ENCODE results near the gene MEGF8.

The MEGF8 gene

DNA sequence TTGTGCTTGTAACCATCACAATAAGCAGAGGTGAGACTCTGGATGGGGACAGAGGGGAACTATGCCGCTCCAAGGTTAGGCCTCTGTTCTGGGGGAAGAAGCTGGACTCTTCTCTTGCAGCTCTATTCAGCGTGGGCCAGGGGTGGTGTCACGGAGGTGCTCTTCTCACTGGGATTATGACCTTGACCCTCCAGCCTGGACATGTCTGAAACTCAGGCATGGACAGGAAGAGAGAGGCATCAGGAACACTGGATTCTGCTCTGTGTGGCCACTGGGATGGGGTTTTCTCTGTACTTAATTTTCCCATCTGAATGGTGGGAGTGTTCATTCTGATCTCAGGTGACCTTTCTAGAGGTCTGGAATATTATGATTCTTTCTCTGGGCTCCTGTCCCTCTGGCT is 7.6 kb downstream of the MEGF8 start:
- H3K4me1 ChIP-seq (ENCODE audit: control insufficient read depth, low read depth, low read length), result no peaks in the 10 kb centered on the region
- H3K23ac ChIP-seq (ENCODE audit: low read length), result no peak overlapping the region
- no peak overlapping the region for H3K56ac ChIP-seq (ENCODE audit: low read length)
- peaks cover 3% of the 10 kb centered on the region for H3K36me3 ChIP-seq (ENCODE audit: control insufficient read depth, insufficient read depth, low read length)
- no peak overlapping the region for H2AK5ac ChIP-seq (ENCODE audit: low read length)
- no peak overlapping the region for H2BK5ac ChIP-seq (ENCODE audit: low read length)
- H3K27me3 ChIP-seq (ENCODE audit: insufficient read depth, low read length, poor library complexity), result no peaks in the 10 kb centered on the region
- WGBS (ENCODE audit: extremely low coverage, insufficient coverage, low lambda C conversion rate), result no CpG with 5 or more reads among the region's 3 CpGs
- no peak overlapping the region for H3K18ac ChIP-seq (ENCODE audit: low read length)
- H2BK120ac ChIP-seq (ENCODE audit: low read depth, low read length), result no peak overlapping the region
- no peak overlapping the region for H4K8ac ChIP-seq (ENCODE audit: low read depth, low read length)
- H3K27ac ChIP-seq (ENCODE audit: low read depth, low read length), result no peak overlapping the region
- no peak overlapping the region for H3K4me2 ChIP-seq (ENCODE audit: low read length)
- H4K5ac ChIP-seq (ENCODE audit: low read length), result no peak overlapping the region
- no peak overlapping the region for H3K9ac ChIP-seq (ENCODE audit: low read length)
- H3K4me3 ChIP-seq (ENCODE audit: low read length), result no peak overlapping the region
- peaks cover 3% of the 10 kb centered on the region for H3K79me1 ChIP-seq (ENCODE audit: low read length)
- DNase-seq, result no peak
- H3K79me2 ChIP-seq (ENCODE audit: control insufficient read depth, insufficient read depth, low read length), result no peaks in the 10 kb centered on the region
- H3K4ac ChIP-seq (ENCODE audit: low read depth, low read length), result no peak overlapping the region
- H2BK15ac ChIP-seq (replicated peaks; ENCODE audit: low read depth), result no peak overlapping the region

- no peak overlapping the region for H3K9ac ChIP-seq (ENCODE audit: low read length)
- H3K36me3 ChIP-seq (ENCODE audit: control insufficient read depth, insufficient read depth, low read length), result peaks cover 3% of the 10 kb centered on the region
- no peak overlapping the region for H3K4me2 ChIP-seq (ENCODE audit: low read length)
- no peaks in the 10 kb centered on the region for H3K4me1 ChIP-seq (ENCODE audit: control insufficient read depth, low read depth, low read length)
- H3K27ac ChIP-seq (ENCODE audit: low read depth, low read length), result no peak overlapping the region
- DNase-seq, result no peak
- WGBS (ENCODE audit: extremely low coverage, insufficient coverage, low lambda C conversion rate), result no CpG with 5 or more reads among the region's 21 CpGs
- no peak overlapping the region for H3K4me3 ChIP-seq (ENCODE audit: low read length)
- no peak overlapping the region for H2BK5ac ChIP-seq (ENCODE audit: low read length)
- no peak overlapping the region for H4K8ac ChIP-seq (ENCODE audit: low read depth, low read length)
- H3K4ac ChIP-seq (ENCODE audit: low read depth, low read length), result no peak overlapping the region
- no peak overlapping the region for H3K56ac ChIP-seq (ENCODE audit: low read length)
- no peaks in the 10 kb centered on the region for H3K79me2 ChIP-seq (ENCODE audit: control insufficient read depth, insufficient read depth, low read length)
- no peak overlapping the region for H3K23ac ChIP-seq (ENCODE audit: low read length)
- H4K5ac ChIP-seq (ENCODE audit: low read length), result no peak overlapping the region
- H2AK5ac ChIP-seq (ENCODE audit: low read length), result no peak overlapping the region
- no peak overlapping the region for H3K18ac ChIP-seq (ENCODE audit: low read length)
- H2BK120ac ChIP-seq (ENCODE audit: low read depth, low read length), result no peak overlapping the region
- no peaks in the 10 kb centered on the region for H3K27me3 ChIP-seq (ENCODE audit: insufficient read depth, low read length, poor library complexity)
- no peaks in the 10 kb centered on the region for H3K79me1 ChIP-seq (ENCODE audit: low read length)
- H2BK15ac ChIP-seq (replicated peaks; ENCODE audit: low read depth), result no peak overlapping the region
Observed at GRCh38 chr19:42333975-42334696, 8.7 kb downstream of the MEGF8 start.

GRCh38 chr19:42334697-42335373 is 9.4 kb downstream of the MEGF8 start:
- no peak overlapping the region for H3K9ac ChIP-seq (ENCODE audit: low read length)
- no peaks in the 10 kb centered on the region for H3K79me1 ChIP-seq (ENCODE audit: low read length)
- H2BK15ac ChIP-seq (replicated peaks; ENCODE audit: low read depth), result no peak overlapping the region
- H3K4me2 ChIP-seq (ENCODE audit: low read length), result no peak overlapping the region
- no peak overlapping the region for H2AK5ac ChIP-seq (ENCODE audit: low read length)
- no peak overlapping the region for H4K8ac ChIP-seq (ENCODE audit: low read depth, low read length)
- peaks cover 3% of the 10 kb centered on the region for H3K36me3 ChIP-seq (ENCODE audit: control insufficient read depth, insufficient read depth, low read length)
- H3K4ac ChIP-seq (ENCODE audit: low read depth, low read length), result no peak overlapping the region
- H2BK5ac ChIP-seq (ENCODE audit: low read length), result no peak overlapping the region
- no peak overlapping the region for H3K18ac ChIP-seq (ENCODE audit: low read length)
- no peaks in the 10 kb centered on the region for H3K79me2 ChIP-seq (ENCODE audit: control insufficient read depth, insufficient read depth, low read length)
- H4K5ac ChIP-seq (ENCODE audit: low read length), result no peak overlapping the region
- no peak overlapping the region for H2BK120ac ChIP-seq (ENCODE audit: low read depth, low read length)
- H3K56ac ChIP-seq (ENCODE audit: low read length), result no peak overlapping the region
- no peaks in the 10 kb centered on the region for H3K27me3 ChIP-seq (ENCODE audit: insufficient read depth, low read length, poor library complexity)
- no peak overlapping the region for H3K4me3 ChIP-seq (ENCODE audit: low read length)
- no peak overlapping the region for H3K27ac ChIP-seq (ENCODE audit: low read depth, low read length)
- no peaks in the 10 kb centered on the region for H3K4me1 ChIP-seq (ENCODE audit: control insufficient read depth, low read depth, low read length)
- no peak overlapping the region for H3K23ac ChIP-seq (ENCODE audit: low read length)
- no peak for DNase-seq
- no CpG with 5 or more reads among the region's 13 CpGs for WGBS (ENCODE audit: extremely low coverage, insufficient coverage, low lambda C conversion rate)

GRCh38 chr19:42335374-42335936 is 10.0 kb downstream of the MEGF8 start:
- Histone ChIP-seq H3K4me1 (ENCODE audit: control insufficient read depth, low read depth, low read length) (no peaks in the 10 kb centered on the region), H2BK15ac (replicated peaks; ENCODE audit: low read depth) (no peak overlapping the region), H3K79me1 (ENCODE audit: low read length) (no peaks in the 10 kb centered on the region), H3K79me2 (ENCODE audit: control insufficient read depth, insufficient read depth, low read length) (no peaks in the 10 kb centered on the region), H3K4me2 (ENCODE audit: low read length) (no peak overlapping the region), H2BK120ac (ENCODE audit: low read depth, low read length) (no peak overlapping the region), H2BK5ac (ENCODE audit: low read length) (no peak overlapping the region), H3K56ac (ENCODE audit: low read length) (no peak overlapping the region), H3K27me3 (ENCODE audit: insufficient read depth, low read length, poor library complexity) (no peaks in the 10 kb centered on the region), H3K4ac (ENCODE audit: low read depth, low read length) (no peak overlapping the region), H3K36me3 (ENCODE audit: control insufficient read depth, insufficient read depth, low read length) (peaks cover 3% of the 10 kb centered on the region), H3K27ac (ENCODE audit: low read depth, low read length) (no peak overlapping the region), H3K9ac (ENCODE audit: low read length) (no peak overlapping the region), H3K23ac (ENCODE audit: low read length) (no peak overlapping the region), H4K5ac (ENCODE audit: low read length) (no peak overlapping the region), H2AK5ac (ENCODE audit: low read length) (no peak overlapping the region), H3K4me3 (ENCODE audit: low read length) (no peak overlapping the region), H4K8ac (ENCODE audit: low read depth, low read length) (no peak overlapping the region), H3K18ac (ENCODE audit: low read length) (no peak overlapping the region)
- no peak for DNase-seq
- no CpG with 5 or more reads among the region's 7 CpGs for WGBS (ENCODE audit: extremely low coverage, insufficient coverage, low lambda C conversion rate)

DNA sequence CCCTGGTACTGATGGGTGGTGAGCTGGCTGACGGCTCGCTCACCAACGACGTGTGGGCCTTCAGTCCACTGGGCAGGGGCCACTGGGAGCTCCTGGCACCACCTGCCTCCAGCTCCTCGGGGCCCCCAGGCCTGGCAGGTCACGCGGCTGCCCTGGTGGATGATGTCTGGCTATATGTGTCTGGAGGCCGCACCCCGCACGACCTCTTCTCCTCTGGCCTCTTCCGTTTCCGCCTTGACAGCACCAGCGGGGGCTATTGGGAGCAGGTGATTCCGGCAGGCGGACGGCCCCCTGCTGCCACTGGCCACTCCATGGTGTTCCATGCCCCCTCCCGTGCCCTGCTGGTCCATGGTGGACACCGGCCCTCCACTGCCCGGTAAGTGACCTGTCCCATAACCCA is 10.5 kb downstream of the MEGF8 start:
- H3K23ac ChIP-seq (ENCODE audit: low read length), result no peak overlapping the region
- no peak for DNase-seq
- no peak overlapping the region for H3K27ac ChIP-seq (ENCODE audit: low read depth, low read length)
- no peak overlapping the region for H3K4me2 ChIP-seq (ENCODE audit: low read length)
- H4K5ac ChIP-seq (ENCODE audit: low read length), result no peak overlapping the region
- H3K18ac ChIP-seq (ENCODE audit: low read length), result no peak overlapping the region
- no peak overlapping the region for H2AK5ac ChIP-seq (ENCODE audit: low read length)
- no peak overlapping the region for H3K56ac ChIP-seq (ENCODE audit: low read length)
- no CpG with 5 or more reads among the region's 19 CpGs for WGBS (ENCODE audit: extremely low coverage, insufficient coverage, low lambda C conversion rate)
- no peak overlapping the region for H3K4ac ChIP-seq (ENCODE audit: low read depth, low read length)
- H3K27me3 ChIP-seq (ENCODE audit: insufficient read depth, low read length, poor library complexity), result no peaks in the 10 kb centered on the region
- no peak overlapping the region for H2BK15ac ChIP-seq (replicated peaks; ENCODE audit: low read depth)
- H4K8ac ChIP-seq (ENCODE audit: low read depth, low read length), result no peak overlapping the region
- no peaks in the 10 kb centered on the region for H3K4me1 ChIP-seq (ENCODE audit: control insufficient read depth, low read depth, low read length)
- H3K79me2 ChIP-seq (ENCODE audit: control insufficient read depth, insufficient read depth, low read length), result no peaks in the 10 kb centered on the region
- H2BK120ac ChIP-seq (ENCODE audit: low read depth, low read length), result no peak overlapping the region
- H2BK5ac ChIP-seq (ENCODE audit: low read length), result no peak overlapping the region
- H3K9ac ChIP-seq (ENCODE audit: low read length), result no peak overlapping the region
- H3K79me1 ChIP-seq (ENCODE audit: low read length), result no peaks in the 10 kb centered on the region
- H3K36me3 ChIP-seq (ENCODE audit: control insufficient read depth, insufficient read depth, low read length), result peaks cover 3% of the 10 kb centered on the region
- no peak overlapping the region for H3K4me3 ChIP-seq (ENCODE audit: low read length)

Measured in mesendoderm (in vitro differentiated cells).